ENCODE results near the gene UBL7. TPM values are rescaled to one million over a fixed set of nuclear protein-coding genes. Genes with fewer than 3 reads are reported as not detected.
"Not testable (repeated sequence)": the region's sequence is repeated elsewhere in the genome, so short reads cannot be mapped to it uniquely, and the experiment has no call there.

Gene UBL7
- total RNA-seq, 1 experiment from 2014 or later: 47.5 TPM

GRCh38 chr15:74458473-74458872 is 2.5 kb downstream of the UBL7 start:
- Mint-ChIP-seq H3K9me3 (peaks cover 3% of the 10 kb centered on the region in 2 experiments), H3K27me3 (ENCODE audit: low read depth) (no peaks in the 10 kb centered on the region), H3K4me3 (no peak overlapping the region), H3K36me3 (ENCODE audit: insufficient read depth in 1 of 3, low read depth in 3 of 3) (peaks cover 17 to 38% (median 24%) of the 10 kb centered on the region in 3 experiments), H3K4me1 (peaks cover 33% of the 10 kb centered on the region in 2 experiments), H3K27ac (no peak overlapping the region)
- no peak for TF ChIP-seq CTCF (conservative IDR thresholded peaks at IDR 0.05)
- H3K9ac ChIP-seq (ENCODE audit: extremely low read depth, insufficient read length, low read length): no peak overlapping the region
- peaks cover 11% of the 10 kb centered on the region for H3K23me2 ChIP-seq (ENCODE audit: insufficient read length, low read depth, low read length, poor library complexity, severe bottlenecking)
- H3K4me2 ChIP-seq (ENCODE audit: insufficient read depth, insufficient read length, low read length): no peak overlapping the region
- no peak for DNase-seq
- no peak overlapping the region for H3K56ac ChIP-seq (ENCODE audit: insufficient read length, low read depth, low read length)
- no peak overlapping the region for H3K23ac ChIP-seq (ENCODE audit: insufficient read length, low read depth, low read length)
- no peak overlapping the region for H4K91ac ChIP-seq (ENCODE audit: insufficient read length, low read depth, low read length)
- no peak overlapping the region for H2BK20ac ChIP-seq (ENCODE audit: low read depth, low read length, poor library complexity, severe bottlenecking)
- no peak overlapping the region for H2AK5ac ChIP-seq (ENCODE audit: insufficient read length, low read length)
- H4K20me1 ChIP-seq (ENCODE audit: control insufficient read depth, insufficient read depth, insufficient read length): no peaks in the 10 kb centered on the region
- no peaks in the 10 kb centered on the region for H3K27me3 ChIP-seq (ENCODE audit: insufficient read depth, low read length)
- H2BK15ac ChIP-seq (ENCODE audit: low read depth, low read length): no peak overlapping the region
- no peak overlapping the region for H3K18ac ChIP-seq (ENCODE audit: insufficient read length, low read depth, low read length)
- no peak overlapping the region for H2AFZ ChIP-seq (ENCODE audit: low read length)
- H2BK12ac ChIP-seq (ENCODE audit: insufficient read length, low read depth, low read length): no peak overlapping the region
- H3K9me3 ChIP-seq (ENCODE audit: control insufficient read depth, low read depth, low read length): no peaks in the 10 kb centered on the region
- peaks cover 3% of the 10 kb centered on the region; the same call in 1 of the 2 replicates for H3K4me1 ChIP-seq (ENCODE audit: insufficient read depth, low read length)
- H3K4ac ChIP-seq (ENCODE audit: low read depth, low read length): no peak overlapping the region
- no peak overlapping the region for H4K8ac ChIP-seq (replicated peaks; ENCODE audit: insufficient read length, low read depth, low read length)
- WGBS (ENCODE audit: extremely low coverage, insufficient read length, low lambda C conversion rate): no CpG with 5 or more reads among the region's 3 CpGs
- no peak overlapping the region for H2BK120ac ChIP-seq (ENCODE audit: low read depth, low read length, poor library complexity, severe bottlenecking)
- no peaks in the 10 kb centered on the region for H3K79me2 ChIP-seq (ENCODE audit: insufficient read depth, low read length)
- H3K27ac ChIP-seq (ENCODE audit: insufficient read length, low read depth, low read length): no peak overlapping the region
- H3K14ac ChIP-seq (ENCODE audit: insufficient read depth, low read length): no peak overlapping the region
- no peak overlapping the region for H2BK5ac ChIP-seq (ENCODE audit: insufficient read length, low read length)
- no peak overlapping the region for H3T11ph ChIP-seq (ENCODE audit: low read length)
- no peaks in the 10 kb centered on the region for H3K79me1 ChIP-seq (ENCODE audit: insufficient read depth, low read depth, low read length, poor library complexity, severe bottlenecking)
- no peak overlapping the region for H4K5ac ChIP-seq (ENCODE audit: insufficient read length, low read depth, low read length)

GRCh38 chr15:74457036-74457435 is 3.9 kb downstream of the UBL7 start:
- not testable (repeated sequence) for H3K9me3 Mint-ChIP-seq; H4K91ac ChIP-seq (ENCODE audit: insufficient read length, low read depth, low read length); H3K27me3 Mint-ChIP-seq (ENCODE audit: low read depth); H3K4me1 ChIP-seq (ENCODE audit: insufficient read depth, low read length); H4K8ac ChIP-seq (replicated peaks; ENCODE audit: insufficient read length, low read depth, low read length); DNase-seq; H3K4ac ChIP-seq (ENCODE audit: low read depth, low read length); H3K4me3 Mint-ChIP-seq; H3K79me2 ChIP-seq (ENCODE audit: insufficient read depth, low read length); H4K5ac ChIP-seq (ENCODE audit: insufficient read length, low read depth, low read length); H2BK12ac ChIP-seq (ENCODE audit: insufficient read length, low read depth, low read length); H2BK15ac ChIP-seq (ENCODE audit: low read depth, low read length); H3K23ac ChIP-seq (ENCODE audit: insufficient read length, low read depth, low read length); H3K79me1 ChIP-seq (ENCODE audit: insufficient read depth, low read depth, low read length, poor library complexity, severe bottlenecking); H2BK20ac ChIP-seq (ENCODE audit: low read depth, low read length, poor library complexity, severe bottlenecking); H3K14ac ChIP-seq (ENCODE audit: insufficient read depth, low read length); H3K9me3 ChIP-seq (ENCODE audit: control insufficient read depth, low read depth, low read length); H2AFZ ChIP-seq (ENCODE audit: low read length); H2BK5ac ChIP-seq (ENCODE audit: insufficient read length, low read length); H3K56ac ChIP-seq (ENCODE audit: insufficient read length, low read depth, low read length); H3K18ac ChIP-seq (ENCODE audit: insufficient read length, low read depth, low read length); H4K20me1 ChIP-seq (ENCODE audit: control insufficient read depth, insufficient read depth, insufficient read length); H3K9ac ChIP-seq (ENCODE audit: extremely low read depth, insufficient read length, low read length); H3T11ph ChIP-seq (ENCODE audit: low read length); H2BK120ac ChIP-seq (ENCODE audit: low read depth, low read length, poor library complexity, severe bottlenecking); H2AK5ac ChIP-seq (ENCODE audit: insufficient read length, low read length); H3K27ac ChIP-seq (ENCODE audit: insufficient read length, low read depth, low read length); H3K27me3 ChIP-seq (ENCODE audit: insufficient read depth, low read length); H3K4me2 ChIP-seq (ENCODE audit: insufficient read depth, insufficient read length, low read length); H3K27ac Mint-ChIP-seq
- H3K23me2 ChIP-seq (ENCODE audit: insufficient read length, low read depth, low read length, poor library complexity, severe bottlenecking): peaks cover 11% of the 10 kb centered on the region
- Mint-ChIP-seq H3K4me1 (peaks cover 25 to 26% of the 10 kb centered on the region in 2 experiments), H3K36me3 (ENCODE audit: insufficient read depth in 1 of 3, low read depth in 3 of 3) (peaks cover 18 to 39% (median 29%) of the 10 kb centered on the region in 3 experiments)
- no CpG with 5 or more reads among the region's 10 CpGs for WGBS (ENCODE audit: extremely low coverage, insufficient read length, low lambda C conversion rate)

All from H9 (cell line).